ENCODE data around the gene BHMT. TPM values are rescaled to one million over a fixed set of nuclear protein-coding genes. Genes with fewer than 3 reads are reported as not detected.
A peak's percentile ranks its signal among the peaks of the same experiment; 100 is the strongest.
"Not testable (repeated sequence)": the region's sequence is repeated elsewhere in the genome, so short reads cannot be mapped to it uniquely, and the experiment has no call there.

BHMT gene
- total RNA-seq, 1 experiment from 2014 or later = 1.2 TPM

- CTCF ChIA-PET = interaction anchor here (1.4 kb wide), 1 partner anchor 149 kb away, joined by 5 read pairs; no protein-coding TSS in a partner anchor
- Mint-ChIP-seq H3K4me3 (no peak overlapping the region), H3K27me3 (ENCODE audit: low read depth) (no peaks in the 10 kb centered on the region; the same call in 1 of the 2 replicates), H3K36me3 (no peaks in the 10 kb centered on the region), H3K27ac (no peak overlapping the region), H3K4me1 (peaks cover 32% of the 10 kb centered on the region), H3K9me3 (no peaks in the 10 kb centered on the region)
- POLR2A ChIA-PET = no interaction called here
- no peak for DNase-seq (ENCODE audit: low spot score)
- no peak for TF ChIP-seq TP53 (CRISPR knock-in tag; IDR thresholded peaks at IDR 0.05)
- TF ChIP-seq, protein P1, sequence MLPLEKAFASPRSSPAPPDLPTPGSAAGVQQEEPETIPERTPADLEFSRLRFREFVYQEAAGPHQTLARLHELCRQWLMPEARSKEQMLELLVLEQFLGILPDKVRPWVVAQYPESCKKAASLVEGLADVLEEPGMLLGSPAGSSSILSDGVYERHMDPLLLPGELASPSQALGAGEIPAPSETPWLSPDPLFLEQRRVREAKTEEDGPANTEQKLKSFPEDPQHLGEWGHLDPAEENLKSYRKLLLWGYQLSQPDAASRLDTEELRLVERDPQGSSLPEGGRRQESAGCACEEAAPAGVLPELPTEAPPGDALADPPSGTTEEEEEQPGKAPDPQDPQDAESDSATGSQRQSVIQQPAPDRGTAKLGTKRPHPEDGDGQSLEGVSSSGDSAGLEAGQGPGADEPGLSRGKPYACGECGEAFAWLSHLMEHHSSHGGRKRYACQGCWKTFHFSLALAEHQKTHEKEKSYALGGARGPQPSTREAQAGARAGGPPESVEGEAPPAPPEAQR (CRISPR knock-in tag; IDR thresholded peaks at IDR 0.05) = no peak
- no peak for TF ChIP-seq ZNF416 (CRISPR knock-in tag; IDR thresholded peaks at IDR 0.05)
- no peak for TF ChIP-seq ZNF512 (CRISPR knock-in tag; IDR thresholded peaks at IDR 0.05; ENCODE audit: borderline replicate concordance)
- TF ChIP-seq ELF4 (CRISPR knock-in tag; IDR thresholded peaks at IDR 0.05; ENCODE audit: low read depth) = no peak
- TF ChIP-seq GTF2I (CRISPR knock-in tag; conservative IDR thresholded peaks at IDR 0.05) = no peak
- no peak for TF ChIP-seq ZNF121 (CRISPR knock-in tag; IDR thresholded peaks at IDR 0.05)
- no peak for TF ChIP-seq NR2C2 (CRISPR knock-in tag; IDR thresholded peaks at IDR 0.05)
- ATAC-seq = peak; percentile 44; the same call in 1 of the 2 replicates
These were observed 62.0 kb downstream of the BHMT start for GRCh38 chr5:79173626-79174025.

- POLR2A ChIA-PET; DNase-seq (ENCODE audit: low spot score); H3K27ac Mint-ChIP-seq; H3K4me3 Mint-ChIP-seq; H3K27me3 Mint-ChIP-seq (ENCODE audit: low read depth); ATAC-seq; H3K36me3 Mint-ChIP-seq; H3K9me3 Mint-ChIP-seq: not testable (repeated sequence)
- CTCF ChIA-PET = interaction anchor here (1.8 kb wide), 1 partner anchor 48 kb away, joined by 10 read pairs; no protein-coding TSS in a partner anchor
- H3K4me1 Mint-ChIP-seq = peaks cover 14% of the 10 kb centered on the region
These were observed 68.8 kb downstream of the BHMT start for GRCh38 chr5:79180449-79180848.

DNA sequence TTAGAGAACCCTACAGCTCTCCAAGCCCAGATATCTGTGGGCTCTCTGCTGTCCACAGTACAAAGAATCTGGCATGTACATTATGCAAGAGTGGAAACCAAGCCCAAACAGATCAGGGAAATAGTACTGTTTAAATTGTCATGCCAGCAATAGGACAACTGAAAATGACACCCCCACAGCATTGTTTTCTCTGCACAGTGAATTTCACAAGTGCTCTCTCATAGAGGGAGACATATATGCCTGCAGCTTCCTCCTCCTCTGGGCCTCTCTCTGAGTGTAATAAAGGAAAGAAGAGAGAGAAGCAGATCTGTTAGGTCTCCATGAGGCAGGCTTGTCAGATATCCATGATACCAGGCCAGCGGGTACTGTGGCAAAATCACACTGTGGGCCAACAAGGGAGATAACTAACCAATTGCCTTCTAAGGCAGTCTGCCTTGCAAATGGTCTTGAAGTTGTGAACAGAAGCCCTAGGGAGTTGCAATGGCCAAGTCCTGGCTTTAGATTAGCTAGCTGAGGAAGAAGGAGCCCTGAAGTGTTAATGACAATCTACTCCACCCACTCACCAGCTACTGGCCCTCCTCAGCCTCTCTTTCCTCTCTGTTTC is 69.9 kb downstream of the BHMT start:
- DNase-seq (ENCODE audit: low spot score) = no peak
- POLR2A ChIA-PET = no interaction called here
- H3K27ac Mint-ChIP-seq = no peak overlapping the region
- TF ChIP-seq JAZF1 (CRISPR knock-in tag; IDR thresholded peaks at IDR 0.05) (no peak), IRF1 (CRISPR knock-in tag; IDR thresholded peaks at IDR 0.05) (no peak), ZBTB43 (CRISPR knock-in tag; IDR thresholded peaks at IDR 0.05) (no peak), PREB (CRISPR knock-in tag; IDR thresholded peaks at IDR 0.05; ENCODE audit: borderline replicate concordance) (no peak), ZNF532 (CRISPR knock-in tag; IDR thresholded peaks at IDR 0.05; ENCODE audit: borderline replicate concordance) (no peak), GRHL2 (CRISPR knock-in tag; IDR thresholded peaks at IDR 0.05; ENCODE audit: insufficient replicate concordance, severe bottlenecking) (no peak), CBFB (CRISPR knock-in tag; IDR thresholded peaks at IDR 0.05; ENCODE audit: low read depth) (no peak), ZNF512 (CRISPR knock-in tag; IDR thresholded peaks at IDR 0.05; ENCODE audit: borderline replicate concordance) (no peak), CDX4 (CRISPR knock-in tag; IDR thresholded peaks at IDR 0.05; ENCODE audit: borderline replicate concordance) (no peak)

More for the DNA sequence above, 69.9 kb downstream of the BHMT start:
- Mint-ChIP-seq H3K9me3 (no peaks in the 10 kb centered on the region), H3K4me1 (peaks cover 8% of the 10 kb centered on the region; the same call in 1 of the 2 replicates), H3K27me3 (ENCODE audit: low read depth) (no peaks in the 10 kb centered on the region), H3K36me3 (no peaks in the 10 kb centered on the region), H3K4me3 (no peak overlapping the region)
- ATAC-seq = peak; percentile 65
- CTCF ChIA-PET = interaction anchor here (0.8 to 1.8 kb wide), 2 partner anchors 49 to 156 kb away, joined by 4 to 10 read pairs; no protein-coding TSS in a partner anchor

All from WTC11 (cell line).